Stimulated activated CD8-positive, alpha-beta memory T cell treated with anti-CD3 and anti-CD28 coated beads, Interleukin-12 subunit alpha, Interleukin-12 subunit beta, amount 100 ng/mL, for 1 hour (primary cell): ENCODE results near the gene SOX13.

Experiments used
- DNase-seq: peaks from one replicate; pipeline ENCODE4 v3.0.0-alpha.2; 2020; ENCODE audit warnings: low read depth

SOX13 gene

DNA sequence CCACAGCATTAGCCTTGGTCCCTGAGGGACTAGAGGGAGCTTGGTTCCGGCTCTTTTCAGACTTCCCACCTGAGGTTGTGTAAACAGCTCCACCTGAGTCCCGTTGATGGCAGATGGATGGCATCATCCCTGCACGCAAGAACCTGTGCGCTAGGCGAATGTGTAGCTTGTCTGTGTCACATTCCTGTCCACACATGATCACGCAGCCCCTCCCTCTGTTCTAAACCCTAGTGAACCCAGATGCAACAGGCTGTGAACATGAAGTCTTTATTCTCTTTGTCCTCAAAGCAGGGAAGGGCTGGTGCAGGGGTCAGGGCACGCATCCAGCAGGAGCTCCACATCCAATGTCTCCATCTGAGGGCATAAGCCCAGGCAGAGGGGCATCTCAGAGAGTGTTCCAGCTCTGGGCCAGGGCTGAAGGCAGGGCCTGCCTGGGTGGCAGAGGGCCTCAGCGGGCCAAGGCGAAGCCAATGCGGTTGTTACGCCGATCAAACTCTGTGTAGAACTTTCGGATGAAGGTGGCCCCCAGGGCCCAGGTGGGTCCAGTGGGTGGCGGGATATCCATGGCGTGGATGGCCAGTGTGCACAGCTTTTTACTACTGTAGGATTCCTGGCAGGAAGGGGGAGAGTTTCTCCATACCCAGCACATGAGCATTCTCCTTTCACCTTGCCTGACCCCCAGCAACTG lies 81.8 kb downstream of the SOX13 start:
- no peak for DNase-seq

DNA sequence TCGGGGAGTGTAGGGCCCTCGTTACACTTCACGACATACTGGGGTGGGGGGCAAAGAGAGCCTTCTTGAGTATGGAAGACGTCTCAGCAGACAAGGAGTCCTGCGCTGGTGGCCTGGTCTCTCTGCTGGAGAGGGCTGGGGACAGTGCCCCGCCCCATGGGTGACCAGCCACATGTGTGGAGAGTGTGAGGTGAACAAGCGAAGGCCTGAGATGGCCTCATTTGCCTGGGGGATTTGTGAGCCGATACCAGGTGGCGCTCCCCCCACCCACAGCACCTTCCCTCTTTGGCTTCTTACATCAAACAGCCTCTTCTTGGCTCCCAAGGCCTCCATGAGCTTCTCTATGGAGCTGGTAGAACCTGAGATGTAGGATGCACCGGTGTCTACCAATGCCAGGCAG lies 83.0 kb downstream of the SOX13 start:
- DNase-seq: no peak

DNA sequence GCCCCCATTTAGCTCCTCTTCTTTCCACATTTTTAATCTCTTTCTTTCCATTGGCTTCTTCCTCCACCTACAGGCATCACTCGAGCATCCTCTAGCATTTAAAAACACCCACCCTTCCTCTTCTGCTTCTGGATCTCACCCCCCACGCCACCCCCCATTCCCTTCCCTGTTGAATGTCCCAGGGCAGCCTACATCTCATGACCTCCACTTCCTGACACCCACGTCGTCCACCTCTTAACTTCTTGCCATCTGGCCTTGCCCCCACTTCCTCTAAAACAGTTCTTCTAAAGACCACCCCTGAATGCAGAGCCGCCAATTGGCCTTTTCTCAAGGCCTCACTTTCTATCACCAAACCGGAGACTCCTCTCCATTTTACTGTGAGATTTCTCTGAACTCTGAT lies 85.0 kb downstream of the SOX13 start:
- DNase-seq: no peak

DNA sequence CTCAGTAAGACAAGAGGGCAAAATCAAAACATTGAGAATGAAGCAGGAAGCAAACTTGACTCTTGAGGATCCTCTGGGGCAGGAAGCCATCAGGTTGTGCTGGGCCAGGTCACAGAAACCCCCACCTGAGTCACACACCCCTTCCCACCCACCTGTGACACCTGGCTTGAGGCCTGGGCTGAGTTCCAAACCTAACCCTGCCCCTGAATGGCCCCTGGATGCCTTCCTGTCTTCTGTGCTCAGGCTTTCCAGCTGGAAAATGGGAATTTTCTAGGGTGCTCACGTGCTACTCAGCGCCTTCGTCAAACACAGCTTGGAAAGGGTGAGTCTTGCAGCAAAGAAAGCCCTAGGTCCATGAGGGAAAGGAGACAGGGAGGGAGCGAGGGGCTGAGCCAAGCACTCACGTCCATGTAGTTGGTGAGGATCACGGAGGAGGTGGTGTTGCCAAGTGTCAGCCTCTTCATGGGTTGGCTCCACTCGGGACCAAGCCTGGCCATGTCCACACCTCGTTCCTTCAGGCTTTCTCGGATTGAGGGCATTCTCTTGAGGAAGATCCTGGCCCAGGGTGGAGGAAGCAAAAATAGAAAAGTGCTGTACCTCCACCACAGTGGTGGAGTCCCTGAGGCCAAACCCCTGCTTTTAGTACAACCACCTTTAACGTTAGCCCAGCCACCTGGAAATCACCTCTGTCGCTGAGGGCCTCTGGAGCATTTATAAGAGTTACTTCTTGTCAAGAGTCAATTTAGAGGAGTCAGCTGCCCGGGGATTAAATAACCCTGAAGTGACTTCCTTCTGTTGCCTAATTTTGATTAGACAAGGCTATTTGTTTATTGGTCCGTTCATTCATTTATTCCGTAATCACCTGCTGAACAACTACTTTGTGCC lies 88.9 kb downstream of the SOX13 start:
- DNase-seq: no peak

DNA sequence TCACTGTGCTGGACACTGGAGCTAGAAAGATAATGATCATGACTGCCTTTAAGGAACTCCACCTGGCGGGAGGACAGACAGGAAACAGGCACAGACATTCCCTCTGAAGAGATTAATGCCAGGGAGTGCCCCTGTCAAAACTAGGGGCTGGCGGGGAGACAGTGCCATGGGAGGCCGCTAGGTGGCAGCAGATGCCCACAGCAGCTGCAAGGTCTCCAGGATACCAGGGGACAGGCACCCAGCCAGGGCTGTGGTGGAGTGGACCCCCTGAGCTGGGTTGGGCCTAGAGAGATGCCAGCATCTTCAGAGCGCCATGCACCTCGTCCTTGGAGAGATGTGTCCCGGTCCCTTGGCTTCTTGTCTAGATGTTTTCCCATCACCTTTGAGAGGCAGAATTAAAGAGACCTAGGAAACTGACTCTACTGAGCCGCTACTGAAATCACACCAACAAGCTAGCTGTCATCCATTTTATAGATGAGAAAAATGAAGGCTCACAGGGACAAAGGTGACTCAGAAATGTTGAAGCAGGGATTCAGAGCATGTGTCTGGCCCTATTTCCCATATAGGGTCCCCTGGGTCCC lies 89.7 kb downstream of the SOX13 start:
- DNase-seq: peak; percentile 58

DNA sequence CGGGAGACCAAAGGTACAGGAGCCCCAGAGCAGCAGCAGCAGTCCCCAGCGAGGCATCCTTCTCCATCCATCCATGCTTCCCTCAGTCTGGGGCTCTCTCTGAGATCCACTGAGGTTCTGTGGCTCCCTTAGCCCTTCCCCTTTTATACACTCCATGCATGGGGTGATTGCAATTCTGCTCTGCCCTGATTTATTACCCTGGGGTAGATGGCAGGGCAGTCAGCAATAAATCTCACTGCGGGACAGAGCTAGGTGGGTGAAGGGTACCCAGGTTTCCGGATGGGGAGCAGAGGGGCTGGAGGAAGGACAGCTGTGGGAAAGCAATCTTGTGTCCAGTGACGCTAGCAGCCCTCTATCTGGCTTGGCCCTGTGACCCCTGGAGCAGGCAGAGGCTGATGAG lies 93.3 kb downstream of the SOX13 start, which contains the start of gene REN:
Gene REN, minus strand, starts transcription at position 119 of the 400 bp plus-strand sequence. Its CDS starts 44 bp downstream, at position 75.
- no peak for DNase-seq

DNA sequence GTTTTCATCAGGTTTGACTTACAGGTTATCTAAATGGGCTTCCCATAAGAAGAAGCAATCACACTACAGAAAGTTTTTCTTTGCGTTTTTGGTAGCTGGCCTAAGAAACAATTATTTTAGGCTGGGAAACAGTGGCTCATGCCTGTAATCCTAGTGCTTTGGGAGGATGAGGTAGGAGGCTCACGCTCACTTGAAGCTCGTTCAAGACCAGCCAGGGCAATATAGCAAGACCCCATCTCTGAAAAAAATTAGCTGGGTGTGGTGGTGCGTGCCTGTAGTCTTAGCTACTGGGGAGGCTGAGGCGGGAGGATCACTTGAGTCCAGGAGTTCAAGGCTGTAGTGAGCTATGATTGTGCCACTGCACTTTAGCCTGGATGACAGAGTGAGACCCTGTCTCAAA lies 94.8 kb downstream of the SOX13 start:
- no peak for DNase-seq

DNA sequence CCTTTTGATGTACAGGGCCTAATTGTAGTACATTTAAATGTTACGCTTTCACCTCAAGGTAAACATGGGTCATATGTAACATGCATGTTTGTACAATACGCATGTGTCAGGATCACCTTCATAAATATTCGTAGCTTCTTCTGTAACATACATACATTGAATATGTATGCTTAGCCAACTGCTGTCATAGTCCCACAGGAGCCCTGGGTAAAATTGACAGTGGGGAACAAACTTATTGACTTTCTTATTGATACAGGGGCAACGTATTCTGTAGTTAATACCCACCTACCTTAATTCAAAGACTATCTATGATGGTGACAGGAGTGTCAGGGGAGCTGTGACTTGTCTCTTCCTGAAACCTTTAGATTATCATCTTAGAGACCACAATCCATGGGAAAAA lies 96.9 kb downstream of the SOX13 start:
- DNase-seq: no peak

DNA sequence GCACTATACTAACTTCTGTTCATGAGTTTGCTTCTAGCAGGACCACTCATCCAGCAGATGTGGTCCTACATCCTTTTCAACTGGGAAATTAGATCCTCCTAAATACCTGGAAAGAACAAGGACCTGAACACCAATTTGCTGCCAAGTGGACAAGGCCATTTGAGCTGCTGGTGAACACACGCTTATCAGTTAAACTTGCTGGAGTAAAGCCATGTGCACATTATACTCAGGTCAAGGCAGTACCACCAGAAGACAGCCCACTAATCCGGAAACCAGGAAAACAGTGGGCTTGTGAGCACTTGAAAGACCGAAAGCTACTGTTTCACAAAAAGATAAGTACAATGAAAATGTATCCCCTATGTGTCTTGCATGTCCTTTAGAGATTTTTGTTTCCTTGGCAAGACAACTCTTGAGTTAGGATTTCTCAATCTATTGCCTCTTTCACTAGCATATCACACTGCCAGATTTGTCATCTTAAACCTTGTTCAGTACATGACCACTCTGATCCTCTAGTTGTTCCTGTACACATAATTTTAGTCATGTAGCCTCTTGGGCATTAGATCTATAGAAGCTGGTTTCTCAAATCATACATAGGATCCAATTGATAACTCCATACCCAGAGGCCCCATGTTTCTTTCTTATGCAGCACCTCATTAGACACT lies 97.7 kb downstream of the SOX13 start:
- no peak for DNase-seq

DNA sequence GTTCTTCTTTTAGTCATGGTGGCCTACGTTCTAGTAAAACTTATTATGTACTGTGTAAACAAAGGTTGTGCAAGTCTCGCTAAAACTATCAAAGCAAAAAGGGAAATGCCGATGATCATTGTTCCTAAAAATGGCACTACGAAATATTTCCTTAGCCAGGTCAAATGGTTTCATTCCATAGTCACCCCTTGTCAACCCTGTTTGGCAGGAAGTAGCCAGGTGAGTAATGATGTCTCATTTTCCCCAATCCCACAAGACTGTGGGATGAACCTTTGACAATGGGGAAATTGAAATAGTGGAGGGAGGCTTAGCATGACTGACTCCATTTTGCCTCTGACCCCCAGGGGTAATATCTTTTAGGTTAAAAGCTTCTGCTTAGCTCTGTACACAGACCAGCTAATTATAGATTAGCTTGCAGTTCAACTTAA lies 98.8 kb downstream of the SOX13 start:
- DNase-seq: no peak

DNA sequence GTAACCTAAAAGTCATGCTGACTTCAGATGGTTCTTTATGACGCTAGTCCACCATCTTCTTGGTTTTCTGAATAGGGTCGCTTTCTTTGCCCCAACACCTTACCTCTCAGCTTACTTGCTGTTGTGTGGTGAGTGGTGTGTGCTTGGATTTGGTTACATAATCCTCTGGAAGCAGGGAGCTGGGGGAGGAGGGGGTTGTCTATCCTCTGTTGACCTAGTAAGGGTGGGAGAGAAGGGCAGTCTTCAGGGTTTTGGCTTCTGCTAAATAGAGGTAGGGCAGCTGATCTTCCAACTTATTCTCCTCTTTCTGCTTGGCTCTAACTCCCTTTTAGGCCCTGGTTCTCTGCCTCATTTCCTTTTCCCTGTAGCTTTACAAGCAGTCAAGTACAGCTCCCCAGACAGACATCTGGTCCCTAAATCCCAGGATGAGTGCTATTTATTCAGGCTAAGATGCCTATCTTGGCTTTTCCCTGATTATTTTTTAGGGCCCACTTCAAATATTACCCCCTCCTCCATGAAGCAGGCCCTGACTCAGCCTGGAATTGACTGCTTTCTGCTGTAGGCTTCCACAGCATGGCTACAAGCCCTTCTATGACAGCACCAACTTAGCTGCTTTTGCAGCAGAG lies 99.6 kb downstream of the SOX13 start:
- DNase-seq: no peak

DNA sequence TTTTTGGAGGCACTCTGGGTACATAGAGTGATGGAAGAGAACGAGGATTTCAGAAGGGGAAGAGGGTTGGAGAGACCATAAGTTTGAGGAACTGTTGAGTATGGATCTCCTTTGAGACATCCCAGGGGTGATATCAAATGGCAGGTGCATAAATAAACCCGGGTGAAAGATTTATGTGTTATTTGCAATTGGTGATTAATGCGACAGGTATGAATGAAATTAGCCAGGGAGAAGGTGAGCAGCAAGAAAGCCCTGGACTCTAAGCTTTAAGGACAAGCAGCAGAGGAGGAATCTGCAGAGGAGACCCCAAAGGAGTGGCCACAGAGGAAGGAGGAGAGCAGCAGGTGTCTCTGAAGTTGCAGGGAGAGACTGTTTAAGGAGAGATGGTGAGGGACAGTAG lies 102.0 kb downstream of the SOX13 start:
- DNase-seq: no peak

DNA sequence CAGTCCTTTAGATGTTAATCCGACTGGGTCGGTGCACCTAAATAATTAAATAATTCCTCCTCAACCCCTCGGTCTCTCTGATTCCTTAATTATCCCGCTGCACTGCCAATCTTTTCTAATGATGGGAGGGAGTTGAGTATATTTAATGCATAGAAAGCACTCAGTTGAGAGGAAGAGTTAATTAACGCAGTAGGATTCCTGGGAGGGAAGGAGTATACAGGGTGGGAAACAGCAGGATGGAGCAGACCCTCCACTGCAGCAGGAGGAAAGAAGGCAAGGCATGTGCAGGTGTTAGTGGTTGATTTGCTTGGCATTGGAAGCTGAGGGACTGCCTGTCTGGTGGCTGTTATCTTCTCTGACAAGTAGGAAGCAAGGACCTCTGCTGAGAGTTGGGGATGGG lies 103.1 kb downstream of the SOX13 start:
- DNase-seq: no peak

DNA sequence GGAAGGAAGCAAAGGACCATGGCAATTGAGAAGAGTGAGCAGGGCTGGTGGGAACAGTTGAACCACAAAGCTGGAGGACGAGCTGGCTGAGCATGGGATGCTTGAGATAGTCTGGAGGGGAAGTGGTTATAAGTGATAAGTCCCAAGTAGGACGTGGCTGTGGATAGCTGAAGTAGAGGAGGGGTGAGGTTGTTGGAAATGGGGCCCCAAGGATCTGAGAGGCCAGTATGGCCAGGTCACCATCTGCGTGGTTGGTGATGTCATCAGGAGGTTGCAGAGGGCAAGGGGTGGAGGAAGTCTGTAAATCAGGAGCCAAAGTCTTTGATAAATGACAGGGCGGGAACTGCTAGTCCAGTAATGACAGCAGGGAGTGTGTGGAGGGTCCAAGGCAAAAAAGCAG lies 104.2 kb downstream of the SOX13 start:
- no peak for DNase-seq
